ENCODE results near the gene ZC3H7A. TPM values are rescaled to one million over a fixed set of nuclear protein-coding genes. Genes with fewer than 3 reads are reported as not detected.
A peak's percentile ranks its signal among the peaks of the same experiment; 100 is the strongest.

The ZC3H7A gene
- total RNA-seq, 1 experiment from 2014 or later: 70.9 TPM

- Mint-ChIP-seq H3K9me3 (ENCODE audit: low read depth, unreplicated experiment) (no peaks in the 10 kb centered on the region), H3K4me1 (ENCODE audit: low read depth, unreplicated experiment) (peaks cover 31% of the 10 kb centered on the region), H3K27ac (ENCODE audit: unreplicated experiment) (no peak overlapping the region), H3K36me3 (ENCODE audit: insufficient read depth, unreplicated experiment) (peaks cover 54% of the 10 kb centered on the region), H3K4me3 (ENCODE audit: low read depth, unreplicated experiment) (no peak overlapping the region), H3K27me3 (ENCODE audit: unreplicated experiment) (no peaks in the 10 kb centered on the region)
- no TSS peak for BruUV-seq (replicated peaks)
- intact Hi-C loops (cut with micrococcal nuclease; ENCODE audit: unreplicated experiment): no loop called here
- TF ChIP-seq CTCF (IDR thresholded peaks at IDR 0.05; ENCODE audit: unreplicated experiment): no peak
- no peak for DNase-seq
- CTCF ChIA-PET: interaction anchor here (0.7 kb wide), 1 partner anchor 40 kb away, joined by 3 read pairs; no protein-coding TSS in a partner anchor
These were observed 74.6 kb downstream of the ZC3H7A start for GRCh38 chr16:11722468-11722808.

GRCh38 chr16:11721781-11722467 is 75.1 kb downstream of the ZC3H7A start:
- Mint-ChIP-seq H3K36me3 (ENCODE audit: insufficient read depth, unreplicated experiment) (peaks cover 55% of the 10 kb centered on the region), H3K27ac (ENCODE audit: unreplicated experiment) (no peak overlapping the region), H3K9me3 (ENCODE audit: low read depth, unreplicated experiment) (no peaks in the 10 kb centered on the region), H3K27me3 (ENCODE audit: unreplicated experiment) (no peaks in the 10 kb centered on the region), H3K4me3 (ENCODE audit: low read depth, unreplicated experiment) (no peak overlapping the region), H3K4me1 (ENCODE audit: low read depth, unreplicated experiment) (peaks cover 31% of the 10 kb centered on the region)
- intact Hi-C loops (cut with micrococcal nuclease; ENCODE audit: unreplicated experiment): no loop called here
- no peak for TF ChIP-seq CTCF (IDR thresholded peaks at IDR 0.05; ENCODE audit: unreplicated experiment)
- CTCF ChIA-PET: no interaction called here
- peak; percentile 21 for DNase-seq
- no TSS peak for BruUV-seq (replicated peaks)

- no peak for TF ChIP-seq CTCF (IDR thresholded peaks at IDR 0.05; ENCODE audit: unreplicated experiment)
- Mint-ChIP-seq H3K4me1 (ENCODE audit: low read depth, unreplicated experiment) (peaks cover 49% of the 10 kb centered on the region), H3K27ac (ENCODE audit: unreplicated experiment) (peak overlapping the region; percentile 35), H3K36me3 (ENCODE audit: insufficient read depth, unreplicated experiment) (peaks cover 55% of the 10 kb centered on the region), H3K27me3 (ENCODE audit: unreplicated experiment) (no peaks in the 10 kb centered on the region), H3K4me3 (ENCODE audit: low read depth, unreplicated experiment) (no peak overlapping the region), H3K9me3 (ENCODE audit: low read depth, unreplicated experiment) (no peaks in the 10 kb centered on the region)
- no peak for DNase-seq
- intact Hi-C loops (cut with micrococcal nuclease; ENCODE audit: unreplicated experiment): loop anchor here (5.0 kb wide), 1 partner anchor 187 kb away; no protein-coding TSS in a partner anchor
- BruUV-seq (replicated peaks): no TSS peak
- CTCF ChIA-PET: interaction anchor here (0.8 kb wide), 1 partner anchor 44 kb away, joined by 3 read pairs; no protein-coding TSS in a partner anchor
These were observed 77.3 kb downstream of the ZC3H7A start for GRCh38 chr16:11719762-11720161.

- no peak overlapping the region for H3K27ac Mint-ChIP-seq (ENCODE audit: unreplicated experiment)
- CTCF ChIA-PET: interaction anchor here (0.8 kb wide), 1 partner anchor 44 kb away, joined by 3 read pairs; no protein-coding TSS in a partner anchor
- intact Hi-C loops (cut with micrococcal nuclease; ENCODE audit: unreplicated experiment): loop anchor here (5.0 kb wide), 1 partner anchor 187 kb away; no protein-coding TSS in a partner anchor
- no peak overlapping the region for H3K4me3 Mint-ChIP-seq (ENCODE audit: low read depth, unreplicated experiment)
- H3K4me1 Mint-ChIP-seq (ENCODE audit: low read depth, unreplicated experiment): peaks cover 49% of the 10 kb centered on the region
- peaks cover 55% of the 10 kb centered on the region for H3K36me3 Mint-ChIP-seq (ENCODE audit: insufficient read depth, unreplicated experiment)
- DNase-seq: no peak
- H3K27me3 Mint-ChIP-seq (ENCODE audit: unreplicated experiment): no peaks in the 10 kb centered on the region
- TF ChIP-seq CTCF (IDR thresholded peaks at IDR 0.05; ENCODE audit: unreplicated experiment): no peak
- TSS peak; percentile 19 for BruUV-seq (replicated peaks)
- no peaks in the 10 kb centered on the region for H3K9me3 Mint-ChIP-seq (ENCODE audit: low read depth, unreplicated experiment)
These were observed 77.9 kb downstream of the ZC3H7A start for GRCh38 chr16:11719171-11719570.

Measured in Calu3 (cell line).